CD14-positive monocyte (primary cell): ENCODE results near the gene CDC14A. TPM values are rescaled to one million over a fixed set of nuclear protein-coding genes. Genes with fewer than 3 reads are reported as not detected.

ENCODE experiments used
- DNase-seq, 3 donors: peaks; one replicate each; pipeline ENCODE4 v3.0.0-alpha.2; 2011 to 2022
- H2AFZ ChIP-seq: 2 replicates; pipeline ENCODE4 v1.6.0; 2012; ENCODE audit warnings: mild to moderate bottlenecking, low read depth, low read length, inconsistent platforms; ENCODE audit not compliant: insufficient read depth, poor library complexity, severe bottlenecking
- H3K27ac ChIP-seq, 2 donors: 1 replicate in 1 of 2; 2 replicates in 1 of 2; pipeline ENCODE4 v1.5.1; 2012 to 2013; ENCODE audit warnings: low read length in 2 of 2, control low read depth in 1 of 2, inconsistent platforms in 1 of 2, low read depth in 1 of 2, mild to moderate bottlenecking in 1 of 2
- H3K27me3 ChIP-seq, 2 donors: one replicate each; pipeline versions ENCODE4 v1.6.0 to v1.6.1; 2011 to 2013; ENCODE audit warnings: low read length in 2 of 2; ENCODE audit not compliant: control insufficient read depth in 2 of 2, insufficient read depth in 2 of 2
- H3K36me3 ChIP-seq, 2 donors: replicated peaks in 1 of 2; 1 replicate in 1 of 2; 2 replicates in 1 of 2; pipeline versions ENCODE4 v1.5.1 to v1.6.1; 2012 to 2013; ENCODE audit warnings: low read length in 2 of 2, control low read depth in 1 of 2, inconsistent platforms in 1 of 2, mild to moderate bottlenecking in 1 of 2; ENCODE audit not compliant: insufficient read depth in 2 of 2, control insufficient read depth in 1 of 2
- H3K4me1 ChIP-seq, 2 donors: 1 replicate in 1 of 2; 2 replicates in 1 of 2; pipeline versions ENCODE4 v1.5.1 to v1.6.1; 2012 to 2013; ENCODE audit warnings: low read length in 2 of 2, control low read depth in 1 of 2, inconsistent platforms in 1 of 2, mild to moderate bottlenecking in 1 of 2, moderate library complexity in 1 of 2; ENCODE audit not compliant: insufficient read depth in 2 of 2, control insufficient read depth in 1 of 2
- H3K4me2 ChIP-seq: replicated peaks from 2 replicates; pipeline ENCODE3; 2012; ENCODE audit warnings: low read length, moderate library complexity, mild to moderate bottlenecking; ENCODE audit not compliant: poor library complexity, severe bottlenecking; ENCODE audit errors: extremely low read depth
- H3K4me3 ChIP-seq, 3 experiments: fragments of 200-600 bp in 1 of 3; sonication (generic) in 1 of 3; replicated peaks in 1 of 3; 1 replicate in 2 of 3; 2 replicates in 1 of 3; pipeline ENCODE4 v1.5.1; 2011 to 2013; ENCODE audit warnings: low read length in 3 of 3, mild to moderate bottlenecking in 3 of 3, control low read depth in 2 of 3, low read depth in 2 of 3, inconsistent platforms in 1 of 3, moderate library complexity in 1 of 3
- H3K79me2 ChIP-seq: 2 replicates; pipeline ENCODE4 v1.6.0; 2012; ENCODE audit warnings: mild to moderate bottlenecking, control low read depth, inconsistent platforms, low read length, moderate library complexity; ENCODE audit not compliant: insufficient read depth
- H3K9ac ChIP-seq: 2 replicates; pipeline ENCODE4 v1.6.0; 2017; ENCODE audit warnings: low read length, mild to moderate bottlenecking; ENCODE audit not compliant: insufficient read depth, poor library complexity, severe bottlenecking
- H3K9me3 ChIP-seq, 2 donors: replicated peaks in 1 of 2; 1 replicate in 1 of 2; 2 replicates in 1 of 2; pipeline versions ENCODE4 v1.5.1 to v1.6.1; 2012 to 2013; ENCODE audit warnings: low read length in 2 of 2, control low read depth in 1 of 2; ENCODE audit not compliant: control insufficient read depth in 1 of 2, insufficient read depth in 1 of 2
- H4K20me1 ChIP-seq: 2 replicates; pipeline ENCODE4 v1.6.0; 2012; ENCODE audit warnings: mild to moderate bottlenecking, low read length, control low read depth, moderate library complexity; ENCODE audit not compliant: insufficient read depth
- H3K27ac Mint-ChIP-seq, 7 donors: one replicate each; pipeline ENCODE4 v1.8.0; 2020; ENCODE audit warnings: mild to moderate bottlenecking in 7 of 7, mixed read lengths in 7 of 7, moderate library complexity in 6 of 7, inconsistent platforms in 2 of 7
- H3K27me3 Mint-ChIP-seq, 3 donors: one replicate each; pipeline ENCODE4 v1.8.0; 2021 to 2022; ENCODE audit warnings: low read depth in 3 of 3, mild to moderate bottlenecking in 3 of 3, mixed read lengths in 3 of 3, moderate library complexity in 3 of 3, inconsistent platforms in 1 of 3
- H3K36me3 Mint-ChIP-seq, 2 donors: one replicate each; pipeline ENCODE4 v1.8.0; 2020; ENCODE audit warnings: mixed read lengths in 2 of 2, inconsistent platforms in 1 of 2, mild to moderate bottlenecking in 1 of 2
- H3K4me1 Mint-ChIP-seq: one replicate; pipeline ENCODE4 v1.8.0; 2020; ENCODE audit warnings: mild to moderate bottlenecking, mixed read lengths
- H3K4me3 Mint-ChIP-seq, 2 donors: one replicate each; pipeline ENCODE4 v1.8.0; 2020; ENCODE audit warnings: mild to moderate bottlenecking in 2 of 2, mixed read lengths in 2 of 2, moderate library complexity in 1 of 2
- H3K9me3 Mint-ChIP-seq, 7 donors: one replicate each; pipeline ENCODE4 v1.8.0; 2020 to 2022; ENCODE audit warnings: mixed read lengths in 7 of 7, mild to moderate bottlenecking in 6 of 7, moderate library complexity in 6 of 7, inconsistent platforms in 2 of 7
- WGBS: methylation state at CpG from one replicate; pipeline ENCODE4 v1.1.5; 2013; ENCODE audit warnings: missing lambda C conversion rate; ENCODE audit not compliant: insufficient coverage; 5-methylcytosine and 5-hydroxymethylcytosine counted together
- intact Hi-C, 2 donors: fragments of 100-400 bp; cut with micrococcal nuclease; formaldehyde crosslinking; loops; one replicate each; pipeline versions ENCODE4 v1.15.0 to v1.15.1; 2023
- polyA plus RNA-seq, 3 donors: library from polyadenylated mRNA; depleted of rRNA in 1 of 3; unstranded in 2 of 3; stranded (reverse) in 1 of 3; fragments of 300-500 nt in 2 of 3; fragments of >200 nt in 1 of 3; fragmentation: Illumina TruSeq in 2 of 3; gene quantifications; 1 replicate in 2 of 3; 2 replicates in 1 of 3; pipeline ENCODE4 v1.2.3, GENCODE V29; 2012 to 2021
- TF ChIP-seq, protein P1 (sequence below): fragments of 200-600 bp; IDR thresholded peaks from one replicate; pipeline ENCODE4 v1.8.0; 2022; ENCODE audit warnings: antibody characterized with exemption, mild to moderate bottlenecking

Gene CDC14A
- polyA plus RNA-seq, 3 donors = 4.2 to 9.2 (median 6.1) TPM

DNA sequence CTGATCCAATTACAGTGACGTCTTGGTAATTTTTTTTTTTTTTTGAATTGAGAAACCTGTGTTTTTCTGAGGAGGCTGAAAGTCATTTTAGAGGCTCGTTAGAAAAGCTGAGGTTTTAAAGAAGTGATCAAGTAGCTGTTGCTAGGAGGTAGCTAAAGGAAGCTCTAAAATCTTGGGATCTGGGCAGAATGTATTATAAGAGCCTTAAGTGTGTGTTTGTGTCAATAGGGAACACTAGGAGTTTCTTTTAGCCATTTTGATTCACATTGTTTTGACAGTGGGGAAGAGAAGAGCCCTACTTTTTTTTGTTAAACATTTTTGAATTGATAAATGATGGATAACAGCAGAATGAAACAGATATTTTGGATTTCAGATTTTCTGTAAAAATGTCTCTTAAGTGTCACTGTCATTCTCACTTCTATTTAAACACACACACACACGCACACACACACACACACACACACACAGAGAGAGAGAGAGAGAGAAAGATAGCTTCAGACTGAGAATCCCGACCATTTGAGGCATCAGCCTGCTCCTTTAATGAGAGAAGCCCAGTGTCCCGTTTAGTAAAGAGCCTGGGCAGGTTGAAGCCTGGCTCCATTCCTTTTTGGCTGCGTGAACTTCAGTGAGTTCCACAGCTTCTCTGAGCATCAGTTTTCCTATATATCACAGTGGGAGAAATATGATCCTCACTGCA, 106.5 kb downstream of the CDC14A start:
- H3K4me1 ChIP-seq = peaks cover under 1 to 4% of the 10 kb centered on the region in 2 donors
- intact Hi-C loops = loop anchor here in 1 of 2 donors (5.0 kb wide), 1 partner anchor 652 kb away; no protein-coding TSS in a partner anchor
- H3K36me3 Mint-ChIP-seq = peaks cover 24 to 29% of the 10 kb centered on the region in 2 donors
- no peak overlapping the region for H3K27ac ChIP-seq
- peaks cover 10 to 36% of the 10 kb centered on the region in 2 donors for H3K36me3 ChIP-seq
- no peak overlapping the region for H3K4me3 Mint-ChIP-seq
- no peak overlapping the region for H3K4me2 ChIP-seq
- H3K27me3 Mint-ChIP-seq = peaks cover 0 to 2% (median 0%) of the 10 kb centered on the region in 3 donors
- no peaks in the 10 kb centered on the region for H3K9me3 ChIP-seq
- H2AFZ ChIP-seq = peak overlapping the region; percentile 26
- 78% methylated on average over 4 of the region's 6 CpGs for WGBS
- H3K79me2 ChIP-seq = no peaks in the 10 kb centered on the region
- no peak overlapping the region for H3K4me3 ChIP-seq
- H3K9me3 Mint-ChIP-seq = no peaks in the 10 kb centered on the region
- TF ChIP-seq, protein P1, sequence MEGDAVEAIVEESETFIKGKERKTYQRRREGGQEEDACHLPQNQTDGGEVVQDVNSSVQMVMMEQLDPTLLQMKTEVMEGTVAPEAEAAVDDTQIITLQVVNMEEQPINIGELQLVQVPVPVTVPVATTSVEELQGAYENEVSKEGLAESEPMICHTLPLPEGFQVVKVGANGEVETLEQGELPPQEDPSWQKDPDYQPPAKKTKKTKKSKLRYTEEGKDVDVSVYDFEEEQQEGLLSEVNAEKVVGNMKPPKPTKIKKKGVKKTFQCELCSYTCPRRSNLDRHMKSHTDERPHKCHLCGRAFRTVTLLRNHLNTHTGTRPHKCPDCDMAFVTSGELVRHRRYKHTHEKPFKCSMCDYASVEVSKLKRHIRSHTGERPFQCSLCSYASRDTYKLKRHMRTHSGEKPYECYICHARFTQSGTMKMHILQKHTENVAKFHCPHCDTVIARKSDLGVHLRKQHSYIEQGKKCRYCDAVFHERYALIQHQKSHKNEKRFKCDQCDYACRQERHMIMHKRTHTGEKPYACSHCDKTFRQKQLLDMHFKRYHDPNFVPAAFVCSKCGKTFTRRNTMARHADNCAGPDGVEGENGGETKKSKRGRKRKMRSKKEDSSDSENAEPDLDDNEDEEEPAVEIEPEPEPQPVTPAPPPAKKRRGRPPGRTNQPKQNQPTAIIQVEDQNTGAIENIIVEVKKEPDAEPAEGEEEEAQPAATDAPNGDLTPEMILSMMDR = no peak
- DNase-seq = no peak
- H3K27ac Mint-ChIP-seq = peak overlapping the region in 2 of 7 donors; percentile 38 to 83
- H3K4me1 Mint-ChIP-seq = peaks cover 6% of the 10 kb centered on the region
- H4K20me1 ChIP-seq = no peaks in the 10 kb centered on the region
- H3K27me3 ChIP-seq = no peaks in the 10 kb centered on the region
- H3K9ac ChIP-seq = no peak overlapping the region

DNA sequence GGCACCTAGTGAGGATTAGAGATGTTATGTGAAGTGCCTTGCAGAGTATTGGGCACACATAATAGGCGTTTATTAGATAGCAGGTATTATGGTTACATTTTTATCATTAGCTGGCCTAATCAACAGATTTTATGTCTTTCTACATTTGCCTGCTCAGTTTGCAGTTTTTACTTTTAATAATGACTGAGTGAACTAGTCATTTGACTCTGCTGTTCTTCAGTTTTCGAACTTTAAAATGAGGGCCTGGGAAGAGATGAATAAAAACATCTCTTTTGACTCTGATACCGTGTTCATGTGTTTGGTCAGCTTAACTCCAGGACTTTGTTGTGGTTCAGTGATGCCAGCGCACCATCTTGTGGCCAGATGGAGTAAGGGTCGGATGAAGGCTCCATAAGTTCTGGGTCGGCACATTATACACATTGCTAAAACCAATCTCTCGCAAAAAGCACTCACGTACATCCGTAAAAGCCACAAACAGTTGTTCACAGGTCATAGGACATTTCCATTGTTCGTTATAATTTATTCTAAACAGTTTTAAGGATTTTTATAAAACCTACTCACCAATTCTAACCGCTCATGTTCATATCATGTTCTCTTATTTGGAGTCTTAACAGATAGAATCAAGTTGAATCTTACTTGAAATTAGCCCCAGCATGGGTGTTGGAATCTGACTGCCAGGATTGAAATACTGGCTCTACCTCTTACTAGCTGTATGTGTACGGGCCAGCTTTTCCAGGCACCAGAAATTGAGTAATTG, 107.2 kb downstream of the CDC14A start:
- Histone ChIP-seq H3K79me2 (no peaks in the 10 kb centered on the region), H3K27ac (no peak overlapping the region), H2AFZ (peak overlapping the region; percentile 26), H3K4me1 (peaks cover 6 to 10% of the 10 kb centered on the region in 2 donors), H3K27me3 (no peaks in the 10 kb centered on the region), H3K9ac (no peak overlapping the region), H3K4me3 (no peak overlapping the region), H3K4me2 (no peak overlapping the region), H4K20me1 (peaks cover 4% of the 10 kb centered on the region), H3K36me3 (peaks cover 10 to 36% of the 10 kb centered on the region in 2 donors), H3K9me3 (no peaks in the 10 kb centered on the region)
- WGBS = 17% methylated on average over 1 of the region's 12 CpGs
- H3K9me3 Mint-ChIP-seq = no peaks in the 10 kb centered on the region
- peak; percentile 48 to 56 (median 53) for DNase-seq
- peaks cover 13% of the 10 kb centered on the region for H3K4me1 Mint-ChIP-seq
- H3K36me3 Mint-ChIP-seq = peaks cover 24 to 29% of the 10 kb centered on the region in 2 donors
- peaks cover 0 to 2% (median 0%) of the 10 kb centered on the region in 3 donors for H3K27me3 Mint-ChIP-seq
- intact Hi-C loops = loop anchor here (5.0 to 10.0 kb wide), 5 partner anchors 83 to 655 kb away; no protein-coding TSS in a partner anchor
- H3K27ac Mint-ChIP-seq = peak overlapping the region in 2 of 7 donors; percentile 17 to 53
- no peak overlapping the region for H3K4me3 Mint-ChIP-seq
- TF ChIP-seq, protein P1 = peak; percentile 80
